HL-60 (cell line): Measurements from ENCODE around the gene GPR107.

Source experiments
- DNase-seq, 2 experiments: peaks; one replicate each; pipeline ENCODE4 v3.0.0-alpha.2; 2010 to 2020; ENCODE audit warnings: low read depth in 1 of 2, low spot score in 1 of 2
- H3K27ac ChIP-seq: fragments of 250-450 bp; sonication (Bioruptor Pico); replicated peaks from 2 replicates; pipeline ENCODE4 v1.5.1; 2020; ENCODE audit warnings: mild to moderate bottlenecking, moderate library complexity
- H3K27me3 ChIP-seq: fragments of 250-450 bp; sonication (Bioruptor Pico); 2 replicates; pipeline ENCODE4 v1.5.1; 2021; ENCODE audit warnings: mild to moderate bottlenecking, moderate library complexity; ENCODE audit not compliant: insufficient read depth, poor library complexity, severe bottlenecking
- H3K4me3 ChIP-seq: replicated peaks from 2 replicates; pipeline ENCODE4 v1.5.1; 2011; ENCODE audit warnings: mild to moderate bottlenecking, control low read depth, low read length; ENCODE audit not compliant: insufficient read depth
- GABPA ChIP-seq: IDR thresholded peaks from 2 replicates; pipeline ENCODE4 v1.6.1; 2012; ENCODE audit warnings: low read depth
- POLR2AphosphoS5 ChIP-seq: IDR thresholded peaks from 2 replicates; pipeline ENCODE4 v1.6.1; 2012; ENCODE audit warnings: low read depth
- SPI1 ChIP-seq: IDR thresholded peaks from 2 replicates; pipeline ENCODE4 v1.6.1; 2012; ENCODE audit warnings: low read depth, mild to moderate bottlenecking, borderline replicate concordance
- TF ChIP-seq, protein P1 (sequence below): IDR thresholded peaks from one replicate; pipeline ENCODE4 v1.5.1; 2011; ENCODE audit warnings: low read length, control low read depth, inconsistent platforms; ENCODE audit not compliant: insufficient read depth
- TF ChIP-seq, protein P2 (sequence below): IDR thresholded peaks from 2 replicates; pipeline ENCODE4 v1.6.1; 2012; ENCODE audit warnings: low read depth; ENCODE audit not compliant: insufficient replicate concordance

Gene GPR107

DNA sequence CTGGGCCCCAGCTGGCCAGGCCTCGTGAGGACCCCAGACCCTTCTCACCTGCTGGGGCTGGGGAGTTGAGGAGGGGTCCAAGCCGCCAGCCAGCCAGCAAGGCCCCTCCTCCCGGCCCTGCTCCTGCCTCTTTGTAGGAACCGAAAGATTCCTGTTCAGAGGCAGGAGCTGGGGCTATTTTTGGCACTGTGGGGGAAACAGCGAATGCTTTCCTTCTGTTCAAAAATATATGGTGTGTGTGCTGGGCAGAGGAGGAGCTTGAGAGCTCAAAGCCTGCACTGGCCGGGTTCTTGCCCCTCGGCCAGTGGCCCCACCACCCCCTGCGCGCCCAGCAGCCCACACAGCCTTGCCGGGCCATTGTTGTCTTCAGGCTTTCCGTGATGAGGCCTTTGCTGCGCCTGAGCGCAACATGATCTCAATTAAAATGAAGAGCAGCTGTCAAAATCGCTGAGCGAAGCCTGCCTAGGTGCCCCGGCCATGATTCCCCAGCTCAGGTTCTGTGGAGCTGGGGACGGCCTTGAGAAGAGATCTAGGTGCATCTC, 131.9 kb downstream of the GPR107 start:
- Histone ChIP-seq H3K27ac (no peak overlapping the region), H3K4me3 (no peak overlapping the region), H3K27me3 (no peaks in the 10 kb centered on the region)
- DNase-seq = no peak
- TF ChIP-seq GABPA (no peak), SPI1 (no peak), POLR2AphosphoS5 (no peak)
- TF ChIP-seq, protein P1, sequence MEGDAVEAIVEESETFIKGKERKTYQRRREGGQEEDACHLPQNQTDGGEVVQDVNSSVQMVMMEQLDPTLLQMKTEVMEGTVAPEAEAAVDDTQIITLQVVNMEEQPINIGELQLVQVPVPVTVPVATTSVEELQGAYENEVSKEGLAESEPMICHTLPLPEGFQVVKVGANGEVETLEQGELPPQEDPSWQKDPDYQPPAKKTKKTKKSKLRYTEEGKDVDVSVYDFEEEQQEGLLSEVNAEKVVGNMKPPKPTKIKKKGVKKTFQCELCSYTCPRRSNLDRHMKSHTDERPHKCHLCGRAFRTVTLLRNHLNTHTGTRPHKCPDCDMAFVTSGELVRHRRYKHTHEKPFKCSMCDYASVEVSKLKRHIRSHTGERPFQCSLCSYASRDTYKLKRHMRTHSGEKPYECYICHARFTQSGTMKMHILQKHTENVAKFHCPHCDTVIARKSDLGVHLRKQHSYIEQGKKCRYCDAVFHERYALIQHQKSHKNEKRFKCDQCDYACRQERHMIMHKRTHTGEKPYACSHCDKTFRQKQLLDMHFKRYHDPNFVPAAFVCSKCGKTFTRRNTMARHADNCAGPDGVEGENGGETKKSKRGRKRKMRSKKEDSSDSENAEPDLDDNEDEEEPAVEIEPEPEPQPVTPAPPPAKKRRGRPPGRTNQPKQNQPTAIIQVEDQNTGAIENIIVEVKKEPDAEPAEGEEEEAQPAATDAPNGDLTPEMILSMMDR = no peak
- TF ChIP-seq, protein P2, sequence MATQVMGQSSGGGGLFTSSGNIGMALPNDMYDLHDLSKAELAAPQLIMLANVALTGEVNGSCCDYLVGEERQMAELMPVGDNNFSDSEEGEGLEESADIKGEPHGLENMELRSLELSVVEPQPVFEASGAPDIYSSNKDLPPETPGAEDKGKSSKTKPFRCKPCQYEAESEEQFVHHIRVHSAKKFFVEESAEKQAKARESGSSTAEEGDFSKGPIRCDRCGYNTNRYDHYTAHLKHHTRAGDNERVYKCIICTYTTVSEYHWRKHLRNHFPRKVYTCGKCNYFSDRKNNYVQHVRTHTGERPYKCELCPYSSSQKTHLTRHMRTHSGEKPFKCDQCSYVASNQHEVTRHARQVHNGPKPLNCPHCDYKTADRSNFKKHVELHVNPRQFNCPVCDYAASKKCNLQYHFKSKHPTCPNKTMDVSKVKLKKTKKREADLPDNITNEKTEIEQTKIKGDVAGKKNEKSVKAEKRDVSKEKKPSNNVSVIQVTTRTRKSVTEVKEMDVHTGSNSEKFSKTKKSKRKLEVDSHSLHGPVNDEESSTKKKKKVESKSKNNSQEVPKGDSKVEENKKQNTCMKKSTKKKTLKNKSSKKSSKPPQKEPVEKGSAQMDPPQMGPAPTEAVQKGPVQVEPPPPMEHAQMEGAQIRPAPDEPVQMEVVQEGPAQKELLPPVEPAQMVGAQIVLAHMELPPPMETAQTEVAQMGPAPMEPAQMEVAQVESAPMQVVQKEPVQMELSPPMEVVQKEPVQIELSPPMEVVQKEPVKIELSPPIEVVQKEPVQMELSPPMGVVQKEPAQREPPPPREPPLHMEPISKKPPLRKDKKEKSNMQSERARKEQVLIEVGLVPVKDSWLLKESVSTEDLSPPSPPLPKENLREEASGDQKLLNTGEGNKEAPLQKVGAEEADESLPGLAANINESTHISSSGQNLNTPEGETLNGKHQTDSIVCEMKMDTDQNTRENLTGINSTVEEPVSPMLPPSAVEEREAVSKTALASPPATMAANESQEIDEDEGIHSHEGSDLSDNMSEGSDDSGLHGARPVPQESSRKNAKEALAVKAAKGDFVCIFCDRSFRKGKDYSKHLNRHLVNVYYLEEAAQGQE = no peak

DNA sequence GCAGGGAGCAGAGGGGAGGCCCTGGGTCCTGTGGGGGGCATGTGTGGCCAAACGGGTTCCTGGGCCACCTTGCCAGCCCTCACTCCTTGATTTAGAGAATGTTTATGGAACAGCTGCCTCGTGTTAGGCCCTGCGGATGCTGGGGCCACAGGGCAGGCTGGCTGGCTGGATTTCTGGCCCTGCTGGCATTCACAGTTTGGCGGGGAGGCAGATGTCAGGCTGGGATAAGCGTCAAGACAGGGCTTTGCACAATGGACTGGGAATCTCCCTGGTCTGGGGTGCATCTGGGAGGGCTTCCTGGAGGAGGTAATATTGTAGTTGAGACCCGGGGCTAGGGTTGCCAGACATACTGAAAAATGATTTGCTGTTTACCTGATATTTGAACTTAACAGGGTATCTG, 132.3 kb downstream of the GPR107 start:
- Histone ChIP-seq H3K4me3 (no peak overlapping the region), H3K27ac (no peak overlapping the region), H3K27me3 (no peaks in the 10 kb centered on the region)
- no peak for DNase-seq
- TF ChIP-seq, protein P1 = no peak
- TF ChIP-seq GABPA (no peak), SPI1 (no peak), POLR2AphosphoS5 (no peak)
- TF ChIP-seq, protein P2 = no peak

DNA sequence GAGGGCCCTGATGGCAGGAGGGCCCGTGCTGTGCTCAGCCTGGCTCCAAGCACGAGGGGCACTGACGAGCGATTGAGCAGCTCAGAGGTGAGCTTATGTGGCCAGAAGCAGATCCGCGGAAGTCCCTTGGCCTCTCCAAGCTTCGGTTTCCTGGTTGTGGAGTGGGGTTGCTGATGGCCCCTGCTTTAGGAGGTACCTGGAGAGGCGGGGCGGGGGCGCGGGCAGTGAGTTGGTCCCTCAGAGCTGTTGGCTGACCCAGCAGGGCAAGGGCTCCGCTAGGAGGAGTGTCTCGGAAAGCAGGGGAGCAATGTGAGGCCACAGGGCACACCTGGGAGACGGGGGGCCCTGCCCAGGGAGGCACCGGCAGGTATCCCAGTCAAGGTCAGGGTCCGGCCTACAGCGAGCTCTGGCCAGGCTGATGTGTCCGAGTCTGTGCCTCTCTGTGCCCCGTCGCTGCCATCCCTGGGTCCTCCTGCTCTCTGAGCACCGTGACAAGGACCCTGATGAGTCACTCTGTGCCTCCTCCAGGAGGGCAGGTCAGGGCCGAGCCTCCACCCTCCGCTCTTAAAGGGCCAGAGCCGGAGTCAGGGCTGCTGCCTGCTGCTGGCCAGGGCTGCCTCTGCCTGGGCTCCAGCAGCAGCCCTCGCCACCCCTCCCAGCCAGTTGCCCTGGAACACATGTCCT, 133.3 kb downstream of the GPR107 start:
- H3K27me3 ChIP-seq = no peaks in the 10 kb centered on the region
- no peak overlapping the region for H3K4me3 ChIP-seq
- DNase-seq = no peak
- no peak overlapping the region for H3K27ac ChIP-seq
- TF ChIP-seq SPI1 (no peak), GABPA (no peak), POLR2AphosphoS5 (no peak)
- TF ChIP-seq, protein P2 = no peak
- TF ChIP-seq, protein P1 = no peak
